IMR-90 (cell line): ENCODE results near the gene FBXO44. TPM values are rescaled to one million over a fixed set of nuclear protein-coding genes. Genes with fewer than 3 reads are reported as not detected.

Source experiments
- ATAC-seq: fragments of 200-7000 bp; cut with Tn5 transposase; 2 replicates; pipeline ENCODE4 v1.9.1; 2020; ENCODE audit warnings: low read depth, mild to moderate bottlenecking, moderate library complexity
- BruUV-seq: library from RNA; stranded (reverse); fragments of 400-500 nt; replicated peaks from 2 replicates; lab custom pipeline; 2021; lab: Mats Ljungman, UMichigan
- CTCF ChIA-PET: fragments of 300-600 bp; formaldehyde crosslinking; extraction: SDS; loops from one replicate; lab custom pipeline; 2021; ENCODE audit warnings: antibody characterized with exemption; lab: Yijun Ruan, JAX
- POLR2A ChIA-PET: fragments of 300-600 bp; sonication (Branson Sonifier 250); formaldehyde crosslinking; loops from one replicate; lab custom pipeline; 2022; ENCODE audit warnings: antibody characterized with exemption; ENCODE audit not compliant: unreplicated experiment; lab: Charles Lee
- DNase-seq: peaks from one replicate; pipeline ENCODE4 v3.0.0; 2013
- H2AFZ ChIP-seq: replicated peaks from 2 replicates; pipeline ENCODE3; 2013; ENCODE audit warnings: low read length, mild to moderate bottlenecking; ENCODE audit not compliant: poor library complexity
- H2AK5ac ChIP-seq: 2 replicates; pipeline ENCODE4 v1.6.1; 2013; ENCODE audit warnings: low read depth, low read length, inconsistent platforms
- H2AK9ac ChIP-seq: replicated peaks from 2 replicates; pipeline ENCODE3; 2013; ENCODE audit warnings: mild to moderate bottlenecking, low read depth, low read length, moderate library complexity; ENCODE audit not compliant: poor library complexity
- H2BK120ac ChIP-seq: 2 replicates; pipeline ENCODE4 v1.6.1; 2013; ENCODE audit warnings: low read depth, low read length, inconsistent platforms
- H2BK15ac ChIP-seq: 3 replicates; pipeline ENCODE4 v1.6.1; 2013; ENCODE audit warnings: low read depth, low read length, inconsistent platforms
- H2BK20ac ChIP-seq: 2 replicates; pipeline ENCODE4 v1.6.1; 2013; ENCODE audit warnings: low read depth, mild to moderate bottlenecking, inconsistent platforms, low read length, moderate library complexity
- H2BK5ac ChIP-seq: 2 replicates; pipeline ENCODE4 v1.6.1; 2013; ENCODE audit warnings: mild to moderate bottlenecking, low read depth, low read length, inconsistent platforms; ENCODE audit not compliant: poor library complexity, severe bottlenecking
- H3K14ac ChIP-seq: replicated peaks from 2 replicates; pipeline ENCODE4 v1.6.1; 2013; ENCODE audit warnings: low read depth, low read length, inconsistent platforms
- H3K18ac ChIP-seq: 2 replicates; pipeline ENCODE4 v1.6.1; 2013; ENCODE audit warnings: low read depth, low read length, control low read depth
- H3K23ac ChIP-seq: 2 replicates; pipeline ENCODE4 v1.6.1; 2013; ENCODE audit warnings: low read depth, low read length, inconsistent platforms
- H3K27ac ChIP-seq: 2 replicates; pipeline ENCODE4 v1.5.1; 2013; ENCODE audit warnings: mild to moderate bottlenecking, control low read depth, low read length; ENCODE audit not compliant: insufficient read depth
- H3K27me3 ChIP-seq: 2 replicates; pipeline ENCODE4 v1.6.1; 2013; ENCODE audit warnings: low read length; ENCODE audit not compliant: control insufficient read depth, insufficient read depth
- H3K36me3 ChIP-seq: 2 replicates; pipeline ENCODE4 v1.6.1; 2013; ENCODE audit warnings: low read length, mixed read lengths; ENCODE audit not compliant: control insufficient read depth, insufficient read depth
- H3K4ac ChIP-seq: 2 replicates; pipeline ENCODE4 v1.6.1; 2013; ENCODE audit warnings: low read depth, low read length, inconsistent platforms
- H3K4me1 ChIP-seq: 2 replicates; pipeline ENCODE4 v1.6.1; 2013; ENCODE audit warnings: low read length, mixed read lengths; ENCODE audit not compliant: control insufficient read depth, insufficient read depth
- H3K4me2 ChIP-seq: 2 replicates; pipeline ENCODE4 v1.6.1; 2013; ENCODE audit warnings: low read depth, mild to moderate bottlenecking, control low read depth, low read length, moderate library complexity
- H3K4me3 ChIP-seq: 2 replicates; pipeline ENCODE4 v1.5.1; 2013; ENCODE audit warnings: low read depth, mild to moderate bottlenecking, control low read depth, low read length, moderate library complexity; ENCODE audit not compliant: insufficient read depth
- H3K56ac ChIP-seq: 2 replicates; pipeline ENCODE4 v1.6.1; 2013; ENCODE audit warnings: low read length, inconsistent platforms; ENCODE audit not compliant: insufficient read depth; ENCODE audit errors: extremely low read depth
- H3K79me1 ChIP-seq, 2 experiments: 2 replicates each; pipeline ENCODE4 v1.6.1; 2013; ENCODE audit warnings: low read length in 2 of 2, inconsistent platforms in 1 of 2, low read depth in 1 of 2
- H3K9ac ChIP-seq: 2 replicates; pipeline ENCODE4 v1.6.1; 2013; ENCODE audit warnings: low read depth, low read length, control low read depth
- H3K9me1 ChIP-seq: 2 replicates; pipeline ENCODE4 v1.6.1; 2013; ENCODE audit warnings: low read length, inconsistent platforms; ENCODE audit not compliant: insufficient read depth
- H3K9me3 ChIP-seq: 2 replicates; pipeline ENCODE4 v1.6.1; 2013; ENCODE audit warnings: low read length; ENCODE audit not compliant: control insufficient read depth, insufficient read depth
- H4K20me1 ChIP-seq: 2 replicates; pipeline ENCODE4 v1.6.1; 2013; ENCODE audit warnings: low read length, inconsistent platforms; ENCODE audit not compliant: insufficient read depth
- H4K5ac ChIP-seq: 2 replicates; pipeline ENCODE4 v1.6.1; 2013; ENCODE audit warnings: mild to moderate bottlenecking, low read depth, low read length, control low read depth
- H4K8ac ChIP-seq, 2 experiments: 2 replicates each; pipeline ENCODE4 v1.6.1; 2013; ENCODE audit warnings: low read depth in 2 of 2, low read length in 2 of 2, control low read depth in 1 of 2, inconsistent platforms in 1 of 2
- H4K91ac ChIP-seq: 2 replicates; pipeline ENCODE4 v1.6.1; 2013; ENCODE audit warnings: low read depth, low read length, inconsistent platforms; ENCODE audit not compliant: insufficient read depth
- CEBPB ChIP-seq: IDR thresholded peaks from 2 replicates; pipeline ENCODE4 v1.6.1; 2012; ENCODE audit warnings: low read depth, low read length, improper control_type of control experiment
- CHD1 ChIP-seq: IDR thresholded peaks from 2 replicates; pipeline ENCODE4 v1.6.1; 2012; ENCODE audit warnings: low read depth, low read length, improper control_type of control experiment
- ELK1 ChIP-seq: fragments of 150-350 bp; IDR thresholded peaks from 2 replicates; pipeline ENCODE4 v1.6.1; 2016; ENCODE audit warnings: low read depth, mild to moderate bottlenecking, low read length, moderate library complexity, borderline replicate concordance
- MXI1 ChIP-seq: IDR thresholded peaks from 2 replicates; pipeline ENCODE4 v1.6.1; 2012; ENCODE audit warnings: low read depth, mild to moderate bottlenecking, low read length, moderate library complexity, borderline replicate concordance
- RAD21 ChIP-seq: IDR thresholded peaks from 2 replicates; pipeline ENCODE4 v1.6.1; 2012; ENCODE audit warnings: low read length, improper control_type of control experiment
- RCOR1 ChIP-seq: IDR thresholded peaks from 2 replicates; pipeline ENCODE4 v1.6.1; 2012; ENCODE audit warnings: mild to moderate bottlenecking, low read length, improper control_type of control experiment; ENCODE audit not compliant: insufficient replicate concordance
- RFX5 ChIP-seq: IDR thresholded peaks from 2 replicates; pipeline ENCODE4 v1.8.0; 2012; ENCODE audit warnings: low read depth, mild to moderate bottlenecking, low read length, moderate library complexity
- SMC3 ChIP-seq: fragments of 150-350 bp; IDR thresholded peaks from 2 replicates; pipeline ENCODE4 v1.6.1; 2016; ENCODE audit warnings: low read depth, mild to moderate bottlenecking, antibody characterized with exemption, low read length, moderate library complexity
- WGBS, 2 experiments: methylation state at CpG; one replicate each; pipeline versions ENCODE4 v1.1.5 to v1.1.7; 2013; ENCODE audit warnings: missing lambda C conversion rate in 2 of 2; ENCODE audit not compliant: insufficient read length in 1 of 2; ENCODE audit errors: extremely low coverage in 2 of 2; 5-methylcytosine and 5-hydroxymethylcytosine counted together
- dilution Hi-C: fragments of 300-500 bp; cut with HindIII; formaldehyde crosslinking; loops from one replicate; pipeline ENCODE4 v1.14.3; 2018; ENCODE audit warnings: low sequenced_read_pairs; ENCODE audit not compliant: unreplicated experiment
- in situ Hi-C: fragments of 300-500 bp; cut with MboI; formaldehyde crosslinking; loops from 3 replicates; pipeline ENCODE4 v1.14.3; 2019; ENCODE audit warnings: low sequenced_read_pairs, inconsistent platforms, mixed read lengths
- intact Hi-C: fragments of 100-400 bp; cut with micrococcal nuclease; formaldehyde crosslinking; loops from 2 replicates; pipeline ENCODE4 v1.10.0; 2022
- polyA plus RNA-seq, 3 experiments: library from polyadenylated mRNA; depleted of rRNA; stranded (reverse); fragments of >200 nt; gene quantifications; 2 replicates each; pipeline ENCODE4 v1.2.3, GENCODE V29; 2012; ENCODE audit warnings: low replicate concordance in 1 of 3
- total RNA-seq: library from RNA; depleted of rRNA; stranded (reverse); fragments of >200 nt; gene quantifications from 2 replicates; pipeline ENCODE4 v1.2.3, GENCODE V29; 2012
- TF ChIP-seq, protein P1 (sequence below): conservative IDR thresholded peaks from 2 replicates; pipeline ENCODE4 v1.5.1; 2012; ENCODE audit warnings: mild to moderate bottlenecking, low read depth, low read length, improper control_type of control experiment
- TF ChIP-seq, protein P2 (sequence below): fragments of 150-350 bp; IDR thresholded peaks from 2 replicates; pipeline ENCODE4 v1.6.1; 2017; ENCODE audit warnings: mild to moderate bottlenecking, antibody characterized with exemption, low read length, low read depth

The FBXO44 gene
- total and polyA plus RNA-seq, 2 of the 4 experiments (the other 2 are of a cell fraction) = 9.3 to 25.5 TPM

DNA sequence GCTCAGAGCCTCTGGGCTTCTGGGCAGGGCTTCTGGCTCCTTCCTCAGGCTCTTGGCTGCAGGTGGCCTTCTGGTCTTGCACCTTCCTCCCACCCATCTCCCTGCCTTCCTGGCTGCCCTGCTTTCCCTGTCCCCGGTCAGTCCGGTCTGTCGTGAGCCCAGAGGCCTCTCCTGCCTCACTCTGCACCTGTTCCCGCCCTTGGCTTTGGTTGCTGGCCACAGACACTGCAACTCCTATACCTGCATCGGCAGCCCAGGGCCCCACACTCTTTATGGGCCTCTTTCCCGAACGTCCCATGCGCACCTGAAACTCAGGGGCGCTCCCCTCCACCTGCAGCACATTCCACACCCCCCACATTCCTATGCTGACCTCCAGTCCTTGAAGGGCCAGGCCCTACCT is 8.4 kb upstream of the FBXO44 start:
- Histone ChIP-seq H3K9me1 (no peaks in the 10 kb centered on the region), H3K56ac (no peak overlapping the region), H2BK20ac (no peak overlapping the region), H2AK9ac (no peak overlapping the region), H3K36me3 (no peaks in the 10 kb centered on the region), H3K79me1 (no peaks in the 10 kb centered on the region), H4K5ac (no peak overlapping the region), H2BK5ac (no peak overlapping the region), H3K4me1 (no peaks in the 10 kb centered on the region; the same call in 1 of the 2 replicates), H3K23ac (no peak overlapping the region), H3K4ac (no peak overlapping the region), H2AK5ac (no peak overlapping the region), H4K20me1 (no peaks in the 10 kb centered on the region; the same call in 1 of the 2 replicates), H4K8ac (no peak overlapping the region), H3K4me3 (no peak overlapping the region), H4K91ac (no peak overlapping the region), H2AFZ (no peak overlapping the region), H3K27me3 (peaks cover 19% of the 10 kb centered on the region), H3K14ac (no peak overlapping the region), H2BK120ac (no peak overlapping the region), H3K9me3 (no peaks in the 10 kb centered on the region), H3K4me2 (no peak overlapping the region), H2BK15ac (no peak overlapping the region), H3K18ac (no peak overlapping the region), H3K9ac (no peak overlapping the region), H3K27ac (no peak overlapping the region)
- CTCF ChIA-PET = interaction anchor here (0.6 to 1.3 kb wide), 9 partner anchors 8 to 608 kb away, joined by 3 to 11 read pairs (median 3); partner anchors contain the start of genes FBXO2, FBXO44 and UBIAD1
- POLR2A ChIA-PET = no interaction called here
- DNase-seq (no peak), ATAC-seq (no peak)
- intact Hi-C loops = no loop called here
- in situ Hi-C loops = loop anchor here (10.0 kb wide), 1 partner anchor 612 kb away; no protein-coding TSS in a partner anchor
- TF ChIP-seq, protein P1, sequence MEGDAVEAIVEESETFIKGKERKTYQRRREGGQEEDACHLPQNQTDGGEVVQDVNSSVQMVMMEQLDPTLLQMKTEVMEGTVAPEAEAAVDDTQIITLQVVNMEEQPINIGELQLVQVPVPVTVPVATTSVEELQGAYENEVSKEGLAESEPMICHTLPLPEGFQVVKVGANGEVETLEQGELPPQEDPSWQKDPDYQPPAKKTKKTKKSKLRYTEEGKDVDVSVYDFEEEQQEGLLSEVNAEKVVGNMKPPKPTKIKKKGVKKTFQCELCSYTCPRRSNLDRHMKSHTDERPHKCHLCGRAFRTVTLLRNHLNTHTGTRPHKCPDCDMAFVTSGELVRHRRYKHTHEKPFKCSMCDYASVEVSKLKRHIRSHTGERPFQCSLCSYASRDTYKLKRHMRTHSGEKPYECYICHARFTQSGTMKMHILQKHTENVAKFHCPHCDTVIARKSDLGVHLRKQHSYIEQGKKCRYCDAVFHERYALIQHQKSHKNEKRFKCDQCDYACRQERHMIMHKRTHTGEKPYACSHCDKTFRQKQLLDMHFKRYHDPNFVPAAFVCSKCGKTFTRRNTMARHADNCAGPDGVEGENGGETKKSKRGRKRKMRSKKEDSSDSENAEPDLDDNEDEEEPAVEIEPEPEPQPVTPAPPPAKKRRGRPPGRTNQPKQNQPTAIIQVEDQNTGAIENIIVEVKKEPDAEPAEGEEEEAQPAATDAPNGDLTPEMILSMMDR = no peak
- TF ChIP-seq RAD21 (no peak), MXI1 (no peak), SMC3 (no peak), RFX5 (no peak), CEBPB (no peak), RCOR1 (no peak), ELK1 (no peak), CHD1 (no peak)
- TF ChIP-seq, protein P2, sequence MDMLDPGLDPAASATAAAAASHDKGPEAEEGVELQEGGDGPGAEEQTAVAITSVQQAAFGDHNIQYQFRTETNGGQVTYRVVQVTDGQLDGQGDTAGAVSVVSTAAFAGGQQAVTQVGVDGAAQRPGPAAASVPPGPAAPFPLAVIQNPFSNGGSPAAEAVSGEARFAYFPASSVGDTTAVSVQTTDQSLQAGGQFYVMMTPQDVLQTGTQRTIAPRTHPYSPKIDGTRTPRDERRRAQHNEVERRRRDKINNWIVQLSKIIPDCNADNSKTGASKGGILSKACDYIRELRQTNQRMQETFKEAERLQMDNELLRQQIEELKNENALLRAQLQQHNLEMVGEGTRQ = no peak
- WGBS, 2 experiments = 76% methylated on average over 9 of the region's 9 CpGs; no CpG with 5 or more reads in 1 of the 2 experiments
- BruUV-seq = no TSS peak
- dilution Hi-C loops = no loop called here
